ENCODE results near the gene TACR1. TPM values are rescaled to one million over a fixed set of nuclear protein-coding genes. Genes with fewer than 3 reads are reported as not detected.

TACR1 gene
- total RNA-seq, 3 donors from 2014 or later: 1.3 to 5.9 (median 2.4) TPM

DNA sequence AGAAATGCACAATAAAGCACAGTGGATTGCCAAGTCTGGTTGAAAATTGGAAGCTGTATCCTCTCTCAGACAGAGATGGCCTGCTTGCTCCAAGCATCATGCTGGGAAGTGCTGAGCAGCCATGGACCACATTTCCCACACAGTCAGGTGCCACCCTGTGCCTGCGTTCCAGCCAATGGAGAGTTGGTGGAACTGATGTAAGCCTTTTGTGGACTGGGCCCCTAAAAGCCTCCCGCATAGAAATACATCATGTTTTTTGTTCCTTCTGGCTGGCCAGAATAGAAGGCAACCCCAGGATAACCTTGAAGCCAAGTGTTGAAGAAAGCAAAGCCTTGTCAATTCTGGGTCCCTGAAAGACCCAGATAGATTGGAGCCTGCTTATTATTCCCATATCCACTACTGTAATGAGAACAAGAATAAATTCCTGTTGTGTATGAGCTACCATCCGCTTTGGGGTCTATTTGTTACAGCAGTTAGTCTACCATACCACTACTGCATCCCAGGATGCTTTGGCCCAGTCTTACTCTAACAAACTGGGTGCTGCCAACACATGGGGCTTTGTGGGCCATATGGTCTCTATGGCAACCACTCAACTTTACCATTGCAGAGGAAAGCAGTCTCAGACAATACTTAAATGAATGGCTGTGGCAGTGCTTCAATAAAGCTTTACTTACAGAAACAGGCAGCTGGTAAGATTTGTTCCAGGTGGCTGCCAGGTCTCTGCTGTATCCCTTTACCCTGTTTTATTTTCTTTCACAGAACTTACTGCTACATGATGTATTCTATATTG, 175.5 kb downstream of the TACR1 start:
- TF ChIP-seq POLR2AphosphoS5 (IDR thresholded peaks at IDR 0.05): no peak
- Histone ChIP-seq H3K9me3 (no peaks in the 10 kb centered on the region), H3K36me3 (no peaks in the 10 kb centered on the region), H3K4me3 (no peak overlapping the region), H3K27ac (no peak overlapping the region), H3K4me1 (no peaks in the 10 kb centered on the region), H3K27me3 (no peaks in the 10 kb centered on the region)
- intact Hi-C loops (cut with DNase I; ENCODE audit: low total_unique reads): no loop called here
- DNase-seq (ENCODE audit: low spot score in 2 of 2): no peak

DNA sequence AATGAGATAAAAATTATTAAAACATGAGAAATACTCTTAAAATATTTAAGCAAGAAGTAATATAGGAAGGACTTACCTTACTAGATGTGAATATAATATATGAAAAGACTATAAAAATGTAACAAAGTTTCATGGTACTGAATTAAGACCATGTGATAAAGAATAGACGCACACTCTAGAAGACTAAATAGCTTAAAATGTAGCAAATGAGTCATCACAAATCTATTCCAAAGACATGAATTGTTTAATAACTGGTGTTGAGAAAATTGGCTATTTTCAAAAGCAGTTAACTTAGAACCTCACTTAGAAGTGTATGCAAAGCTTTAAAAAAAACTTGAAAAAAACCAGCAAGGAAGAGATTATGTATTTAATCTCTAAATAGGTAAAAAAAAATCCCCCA, 176.8 kb downstream of the TACR1 start:
- intact Hi-C loops (cut with DNase I; ENCODE audit: low total_unique reads): no loop called here
- no peak for DNase-seq (ENCODE audit: low spot score in 2 of 2)
- Histone ChIP-seq H3K4me3 (no peak overlapping the region), H3K27me3 (no peaks in the 10 kb centered on the region), H3K9me3 (no peaks in the 10 kb centered on the region), H3K36me3 (no peaks in the 10 kb centered on the region), H3K27ac (no peak overlapping the region), H3K4me1 (no peaks in the 10 kb centered on the region)
- TF ChIP-seq, protein P1, sequence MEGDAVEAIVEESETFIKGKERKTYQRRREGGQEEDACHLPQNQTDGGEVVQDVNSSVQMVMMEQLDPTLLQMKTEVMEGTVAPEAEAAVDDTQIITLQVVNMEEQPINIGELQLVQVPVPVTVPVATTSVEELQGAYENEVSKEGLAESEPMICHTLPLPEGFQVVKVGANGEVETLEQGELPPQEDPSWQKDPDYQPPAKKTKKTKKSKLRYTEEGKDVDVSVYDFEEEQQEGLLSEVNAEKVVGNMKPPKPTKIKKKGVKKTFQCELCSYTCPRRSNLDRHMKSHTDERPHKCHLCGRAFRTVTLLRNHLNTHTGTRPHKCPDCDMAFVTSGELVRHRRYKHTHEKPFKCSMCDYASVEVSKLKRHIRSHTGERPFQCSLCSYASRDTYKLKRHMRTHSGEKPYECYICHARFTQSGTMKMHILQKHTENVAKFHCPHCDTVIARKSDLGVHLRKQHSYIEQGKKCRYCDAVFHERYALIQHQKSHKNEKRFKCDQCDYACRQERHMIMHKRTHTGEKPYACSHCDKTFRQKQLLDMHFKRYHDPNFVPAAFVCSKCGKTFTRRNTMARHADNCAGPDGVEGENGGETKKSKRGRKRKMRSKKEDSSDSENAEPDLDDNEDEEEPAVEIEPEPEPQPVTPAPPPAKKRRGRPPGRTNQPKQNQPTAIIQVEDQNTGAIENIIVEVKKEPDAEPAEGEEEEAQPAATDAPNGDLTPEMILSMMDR (IDR thresholded peaks at IDR 0.05): no peak
- TF ChIP-seq POLR2AphosphoS5 (IDR thresholded peaks at IDR 0.05) (no peak), POLR2A (IDR thresholded peaks at IDR 0.05) (no peak)

DNA sequence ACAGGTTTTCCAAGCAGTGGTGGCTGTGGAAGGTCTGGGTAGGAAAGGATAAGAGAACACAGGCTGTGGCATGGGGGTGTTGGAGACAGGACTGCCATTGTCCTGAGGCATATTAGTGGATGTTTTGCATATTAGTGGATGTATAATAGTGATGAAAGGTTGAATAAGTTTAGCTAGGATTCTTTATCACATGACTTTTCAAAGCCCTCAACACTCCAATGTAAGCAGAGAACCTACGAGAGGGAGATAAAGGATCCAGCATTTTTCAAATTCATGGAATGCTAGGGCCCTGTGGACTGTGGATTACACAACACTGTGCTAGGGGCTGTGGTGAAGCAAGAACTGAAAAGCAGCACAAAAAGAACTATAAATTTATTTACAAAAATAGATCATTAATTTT, 177.6 kb downstream of the TACR1 start:
- Histone ChIP-seq H3K27me3 (no peaks in the 10 kb centered on the region), H3K27ac (no peak overlapping the region), H3K4me3 (no peak overlapping the region), H3K4me1 (no peaks in the 10 kb centered on the region), H3K9me3 (no peaks in the 10 kb centered on the region), H3K36me3 (no peaks in the 10 kb centered on the region)
- no peak for DNase-seq (ENCODE audit: low spot score in 2 of 2)
- intact Hi-C loops (cut with DNase I; ENCODE audit: low total_unique reads): no loop called here
- TF ChIP-seq POLR2A (IDR thresholded peaks at IDR 0.05): no peak
- TF ChIP-seq POLR2AphosphoS5 (IDR thresholded peaks at IDR 0.05): no peak
- TF ChIP-seq, protein P1 (IDR thresholded peaks at IDR 0.05): no peak

DNA sequence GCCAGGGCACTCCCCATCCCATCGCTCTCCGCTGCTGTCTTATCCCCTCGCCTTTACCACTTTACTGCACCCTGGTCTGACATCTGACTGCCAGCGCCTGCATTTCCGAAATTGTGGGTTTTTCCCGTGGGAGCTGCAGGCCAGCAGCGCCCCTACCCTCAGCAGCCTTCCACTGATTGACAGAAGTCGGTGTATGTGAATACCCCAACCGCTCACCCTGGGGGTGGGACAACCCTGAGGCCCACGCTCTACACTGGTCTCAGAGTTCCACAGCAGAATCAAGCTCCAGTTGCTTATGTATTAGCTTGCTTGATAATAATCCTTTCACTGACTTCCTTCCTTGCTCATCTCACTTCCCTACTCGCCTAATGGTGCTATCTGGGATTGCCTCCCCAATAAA, 178.8 kb downstream of the TACR1 start:
- Histone ChIP-seq H3K4me1 (no peaks in the 10 kb centered on the region), H3K27ac (no peak overlapping the region), H3K4me3 (no peak overlapping the region), H3K36me3 (no peaks in the 10 kb centered on the region), H3K9me3 (no peaks in the 10 kb centered on the region), H3K27me3 (no peaks in the 10 kb centered on the region)
- intact Hi-C loops (cut with DNase I; ENCODE audit: low total_unique reads): no loop called here
- DNase-seq (ENCODE audit: low spot score in 2 of 2): no peak
- TF ChIP-seq POLR2AphosphoS5 (IDR thresholded peaks at IDR 0.05) (no peak), POLR2A (IDR thresholded peaks at IDR 0.05) (no peak)
- TF ChIP-seq, protein P1 (IDR thresholded peaks at IDR 0.05): no peak

DNA sequence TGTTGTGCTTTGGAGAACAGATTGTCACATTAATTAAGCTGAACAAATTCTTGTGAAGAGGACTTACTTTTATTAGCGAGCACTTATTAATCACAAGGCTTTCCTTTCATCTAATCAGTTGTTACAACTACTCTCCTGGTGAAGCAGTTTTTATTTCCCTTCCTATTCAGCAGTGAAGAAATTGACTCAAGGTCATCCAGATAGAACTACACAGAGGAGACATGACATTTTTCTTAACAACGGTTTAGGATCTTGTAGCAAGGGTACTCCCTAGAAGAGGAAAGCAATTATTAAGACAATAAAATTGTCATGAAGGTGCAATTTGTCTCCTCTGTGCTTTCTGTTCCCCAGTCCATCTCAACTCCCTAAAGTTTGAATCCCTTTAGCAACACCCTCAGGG, 179.5 kb downstream of the TACR1 start:
- no peak overlapping the region for H3K27ac ChIP-seq
- intact Hi-C loops (cut with DNase I; ENCODE audit: low total_unique reads): no loop called here
- no peaks in the 10 kb centered on the region for H3K9me3 ChIP-seq
- H3K4me3 ChIP-seq: no peak overlapping the region
- H3K27me3 ChIP-seq: no peaks in the 10 kb centered on the region
- H3K4me1 ChIP-seq: no peaks in the 10 kb centered on the region
- DNase-seq (ENCODE audit: low spot score in 2 of 2): no peak
- TF ChIP-seq POLR2AphosphoS5 (IDR thresholded peaks at IDR 0.05) (no peak), POLR2A (IDR thresholded peaks at IDR 0.05) (no peak)
- TF ChIP-seq, protein P1 (IDR thresholded peaks at IDR 0.05): no peak
- H3K36me3 ChIP-seq: no peaks in the 10 kb centered on the region

All from breast epithelium (tissue), 4 donors.